ENCODE measurements around the gene VIPR2.

VIPR2 gene

GRCh38 chr7:159115601-159116501 is 28.8 kb downstream of the VIPR2 start:
- Histone ChIP-seq H3K4me3 (ENCODE audit: low read depth, low read length) (no peak overlapping the region), H3K27me3 (ENCODE audit: insufficient read depth, low read depth, severe bottlenecking) (no peaks in the 10 kb centered on the region), H3K9me3 (ENCODE audit: severe bottlenecking) (no peaks in the 10 kb centered on the region), H3K36me3 (no peaks in the 10 kb centered on the region), H3K27ac (peak overlapping the region; percentile 29)
- peak; percentile 25 for TF ChIP-seq CTCF (IDR thresholded peaks at IDR 0.05; ENCODE audit: low read depth, low read length)
- DNase-seq = peak; percentile 75

GRCh38 chr7:159114981-159115380 is 29.7 kb downstream of the VIPR2 start:
- Histone ChIP-seq H3K9me3 (ENCODE audit: severe bottlenecking) (no peaks in the 10 kb centered on the region), H3K4me3 (ENCODE audit: low read depth, low read length) (no peak overlapping the region), H3K27ac (no peak overlapping the region), H3K27me3 (ENCODE audit: insufficient read depth, low read depth, severe bottlenecking) (no peaks in the 10 kb centered on the region), H3K36me3 (no peaks in the 10 kb centered on the region)
- DNase-seq = no peak
- no peak for TF ChIP-seq CTCF (IDR thresholded peaks at IDR 0.05; ENCODE audit: low read depth, low read length)

GRCh38 chr7:159114096-159114495 is 30.6 kb downstream of the VIPR2 start:
- no peaks in the 10 kb centered on the region for H3K9me3 ChIP-seq (ENCODE audit: severe bottlenecking)
- no peaks in the 10 kb centered on the region for H3K27me3 ChIP-seq (ENCODE audit: insufficient read depth, low read depth, severe bottlenecking)
- no peak overlapping the region for H3K4me3 ChIP-seq (ENCODE audit: low read depth, low read length)
- H3K27ac ChIP-seq = no peak overlapping the region
- H3K36me3 ChIP-seq = no peaks in the 10 kb centered on the region
- DNase-seq = no peak
- no peak for TF ChIP-seq CTCF (IDR thresholded peaks at IDR 0.05; ENCODE audit: low read depth, low read length)

- no peak overlapping the region for H3K4me3 ChIP-seq (ENCODE audit: low read depth, low read length)
- no peak for DNase-seq
- TF ChIP-seq CTCF (IDR thresholded peaks at IDR 0.05; ENCODE audit: low read depth, low read length) = no peak
- H3K36me3 ChIP-seq = no peaks in the 10 kb centered on the region
- no peaks in the 10 kb centered on the region for H3K9me3 ChIP-seq (ENCODE audit: severe bottlenecking)
- H3K27me3 ChIP-seq (ENCODE audit: insufficient read depth, low read depth, severe bottlenecking) = no peaks in the 10 kb centered on the region
- no peak overlapping the region for H3K27ac ChIP-seq
Observed at GRCh38 chr7:159113056-159113455, 31.6 kb downstream of the VIPR2 start.

- H3K9me3 ChIP-seq (ENCODE audit: severe bottlenecking) = no peaks in the 10 kb centered on the region
- no peaks in the 10 kb centered on the region for H3K27me3 ChIP-seq (ENCODE audit: insufficient read depth, low read depth, severe bottlenecking)
- no peak for TF ChIP-seq CTCF (IDR thresholded peaks at IDR 0.05; ENCODE audit: low read depth, low read length)
- no peak overlapping the region for H3K27ac ChIP-seq
- no peak for DNase-seq
- no peaks in the 10 kb centered on the region for H3K36me3 ChIP-seq
- H3K4me3 ChIP-seq (ENCODE audit: low read depth, low read length) = no peak overlapping the region
Observed at GRCh38 chr7:159112136-159113011, 32.3 kb downstream of the VIPR2 start.

All from WERI-Rb-1 (cell line).